ENCODE data around the gene PXDN.

DNA sequence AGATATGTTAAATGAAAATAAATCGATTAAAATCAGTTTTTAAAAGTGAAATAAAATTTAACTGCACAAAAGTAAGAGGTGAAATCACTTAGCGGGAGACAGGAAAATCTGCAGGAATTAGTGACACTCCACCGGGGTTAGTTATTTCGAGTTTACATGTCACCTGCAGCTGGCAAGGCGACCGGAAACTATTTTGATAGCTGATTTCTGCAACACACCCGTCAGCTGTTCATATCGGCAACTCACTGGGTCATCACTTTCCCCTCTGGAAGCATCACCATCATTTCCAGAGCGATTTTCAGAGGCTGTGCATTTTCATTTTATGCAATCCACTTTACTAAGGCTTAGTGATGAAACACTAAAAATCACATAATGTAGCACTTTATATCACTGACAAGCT lies 52.9 kb downstream of the PXDN start:
- TF ChIP-seq PAX5 (IDR thresholded peaks at IDR 0.05; ENCODE audit: borderline replicate concordance, low read depth, low read length) (no peak), POLR2A (IDR thresholded peaks at IDR 0.05; ENCODE audit: low read depth, low read length) (no peak), NRF1 (conservative IDR thresholded peaks at IDR 0.05; ENCODE audit: low read depth, low read length) (no peak), CEBPB (IDR thresholded peaks at IDR 0.05; ENCODE audit: borderline replicate concordance in 1 of 2, low read depth in 2 of 2, low read length in 2 of 2) (no peak), MAX (IDR thresholded peaks at IDR 0.05; ENCODE audit: low read depth, low read length) (no peak), ZNF274 (IDR thresholded peaks at IDR 0.05; ENCODE audit: insufficient read depth, insufficient read length) (no peak), RAD21 (IDR thresholded peaks at IDR 0.05; ENCODE audit: insufficient read depth, low read depth, low read length) (no peak), SP1 (IDR thresholded peaks at IDR 0.05; ENCODE audit: low read depth, low read length) (no peak)
- TF ChIP-seq, protein P1, sequence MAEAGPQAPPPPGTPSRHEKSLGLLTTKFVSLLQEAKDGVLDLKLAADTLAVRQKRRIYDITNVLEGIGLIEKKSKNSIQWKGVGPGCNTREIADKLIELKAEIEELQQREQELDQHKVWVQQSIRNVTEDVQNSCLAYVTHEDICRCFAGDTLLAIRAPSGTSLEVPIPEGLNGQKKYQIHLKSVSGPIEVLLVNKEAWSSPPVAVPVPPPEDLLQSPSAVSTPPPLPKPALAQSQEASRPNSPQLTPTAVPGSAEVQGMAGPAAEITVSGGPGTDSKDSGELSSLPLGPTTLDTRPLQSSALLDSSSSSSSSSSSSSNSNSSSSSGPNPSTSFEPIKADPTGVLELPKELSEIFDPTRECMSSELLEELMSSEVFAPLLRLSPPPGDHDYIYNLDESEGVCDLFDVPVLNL (IDR thresholded peaks at IDR 0.05; ENCODE audit: low read depth, low read length): no peak
- TF ChIP-seq, protein P2, sequence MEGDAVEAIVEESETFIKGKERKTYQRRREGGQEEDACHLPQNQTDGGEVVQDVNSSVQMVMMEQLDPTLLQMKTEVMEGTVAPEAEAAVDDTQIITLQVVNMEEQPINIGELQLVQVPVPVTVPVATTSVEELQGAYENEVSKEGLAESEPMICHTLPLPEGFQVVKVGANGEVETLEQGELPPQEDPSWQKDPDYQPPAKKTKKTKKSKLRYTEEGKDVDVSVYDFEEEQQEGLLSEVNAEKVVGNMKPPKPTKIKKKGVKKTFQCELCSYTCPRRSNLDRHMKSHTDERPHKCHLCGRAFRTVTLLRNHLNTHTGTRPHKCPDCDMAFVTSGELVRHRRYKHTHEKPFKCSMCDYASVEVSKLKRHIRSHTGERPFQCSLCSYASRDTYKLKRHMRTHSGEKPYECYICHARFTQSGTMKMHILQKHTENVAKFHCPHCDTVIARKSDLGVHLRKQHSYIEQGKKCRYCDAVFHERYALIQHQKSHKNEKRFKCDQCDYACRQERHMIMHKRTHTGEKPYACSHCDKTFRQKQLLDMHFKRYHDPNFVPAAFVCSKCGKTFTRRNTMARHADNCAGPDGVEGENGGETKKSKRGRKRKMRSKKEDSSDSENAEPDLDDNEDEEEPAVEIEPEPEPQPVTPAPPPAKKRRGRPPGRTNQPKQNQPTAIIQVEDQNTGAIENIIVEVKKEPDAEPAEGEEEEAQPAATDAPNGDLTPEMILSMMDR (IDR thresholded peaks at IDR 0.05 in 2 of 3, conservative IDR thresholded peaks at IDR 0.05 in 1 of 3; ENCODE audit: control insufficient read depth in 2 of 3, extremely low read depth in 1 of 3, insufficient read depth in 1 of 3, low read depth in 3 of 3, low read length in 3 of 3): no peak

All from GM12878 (cell line).